Smooth muscle cell (in vitro differentiated cells): ENCODE measurements around the gene TFF1. TPM values are rescaled to one million over a fixed set of nuclear protein-coding genes. Genes with fewer than 3 reads are reported as not detected.

Experiments
- DNase-seq: peaks from one replicate; lab custom pipeline; 2025; ENCODE audit not compliant: unreplicated experiment; lab: John Stamatoyannopoulos, UW
- H2AFZ ChIP-seq: fragments of 200-600 bp; sonication (generic); 2 replicates; pipeline ENCODE4 v1.6.0; 2016; ENCODE audit warnings: antibody characterized with exemption, low read depth, mild to moderate bottlenecking
- H3F3A ChIP-seq: fragments of 200-600 bp; sonication (generic); 2 replicates; pipeline ENCODE4 v1.6.0; 2017; ENCODE audit warnings: antibody characterized with exemption, low read depth
- H3K27ac ChIP-seq: fragments of 200-600 bp; sonication (generic); 2 replicates; pipeline ENCODE4 v1.5.1; 2016; ENCODE audit warnings: low read depth, mild to moderate bottlenecking
- H3K27me3 ChIP-seq: fragments of 200-600 bp; sonication (generic); 2 replicates; pipeline ENCODE4 v1.6.1; 2016; ENCODE audit warnings: low read depth, mild to moderate bottlenecking
- H3K36me3 ChIP-seq: fragments of 200-600 bp; sonication (generic); 2 replicates; pipeline ENCODE4 v1.5.1; 2016; ENCODE audit warnings: low read depth
- H3K4me1 ChIP-seq: fragments of 200-600 bp; sonication (generic); 2 replicates; pipeline ENCODE4 v1.5.1; 2016; ENCODE audit warnings: low read depth
- H3K4me2 ChIP-seq: fragments of 200-600 bp; sonication (generic); 2 replicates; pipeline ENCODE4 v1.6.0; 2016; ENCODE audit warnings: mild to moderate bottlenecking
- H3K4me3 ChIP-seq: fragments of 200-600 bp; sonication (generic); 2 replicates; pipeline ENCODE4 v1.5.1; 2016; ENCODE audit warnings: mild to moderate bottlenecking
- H3K79me2 ChIP-seq: fragments of 200-600 bp; sonication (generic); 2 replicates; pipeline ENCODE4 v1.6.0; 2016; ENCODE audit warnings: low read depth, mild to moderate bottlenecking
- H3K9ac ChIP-seq: fragments of 200-600 bp; sonication (generic); 2 replicates; pipeline ENCODE4 v1.6.0; 2016; ENCODE audit warnings: low read depth
- H3K9me3 ChIP-seq: fragments of 200-600 bp; sonication (generic); replicated peaks from 2 replicates; pipeline ENCODE4 v1.5.1; 2016; ENCODE audit warnings: low read depth
- H4K20me1 ChIP-seq: fragments of 200-600 bp; sonication (generic); 2 replicates; pipeline ENCODE4 v1.6.0; 2016; ENCODE audit warnings: low read depth
- CTCF ChIP-seq: fragments of 200-600 bp; sonication (generic); IDR thresholded peaks from 2 replicates; pipeline ENCODE4 v1.5.1; 2017; ENCODE audit warnings: borderline replicate concordance, mild to moderate bottlenecking, antibody characterized with exemption; ENCODE audit not compliant: insufficient read depth, poor library complexity, severe bottlenecking
- WGBS: methylation state at CpG from one replicate; pipeline ENCODE4 v1.1.7; 2016; ENCODE audit warnings: low lambda C conversion rate; 5-methylcytosine and 5-hydroxymethylcytosine counted together
- polyA plus RNA-seq: library from polyadenylated mRNA; unstranded; fragments of >200 nt; fragmentation: Nextera tagmentation; extraction: Ambion mirVana; gene quantifications from 2 replicates; pipeline ENCODE4 v1.2.1, GENCODE V29; 2016
- total RNA-seq: library from RNA; depleted of rRNA; stranded (reverse); fragments of >200 nt; gene quantifications from 2 replicates; pipeline ENCODE4 v1.2.3, GENCODE V29; 2014

TFF1 gene
- total and polyA plus RNA-seq, 2 experiments from 2014 or later = 7.9 to 8.6 TPM

GRCh38 chr21:42317341-42317741, 49.0 kb downstream of the TFF1 start:
- WGBS = 73% methylated on average over 8 of the region's 8 CpGs

GRCh38 chr21:42316891-42317290, 49.4 kb downstream of the TFF1 start:
- H2AFZ ChIP-seq = no peak overlapping the region
- no peaks in the 10 kb centered on the region for H3F3A ChIP-seq
- no peak overlapping the region for H3K9ac ChIP-seq
- peaks cover 8% of the 10 kb centered on the region for H3K4me1 ChIP-seq
- no peaks in the 10 kb centered on the region for H3K79me2 ChIP-seq
- no peaks in the 10 kb centered on the region for H3K27me3 ChIP-seq
- no peaks in the 10 kb centered on the region for H3K9me3 ChIP-seq
- H3K4me2 ChIP-seq = no peak overlapping the region
- H3K27ac ChIP-seq = no peak overlapping the region
- no peak overlapping the region for H3K4me3 ChIP-seq
- TF ChIP-seq CTCF = no peak
- DNase-seq = no peak
- 95% methylated on average over 16 of the region's 16 CpGs for WGBS
- H3K36me3 ChIP-seq = no peaks in the 10 kb centered on the region
- no peaks in the 10 kb centered on the region for H4K20me1 ChIP-seq

More at GRCh38 chr21:42317341-42317741, 49.0 kb downstream of the TFF1 start:
- Histone ChIP-seq H2AFZ (no peak overlapping the region), H3K27me3 (no peaks in the 10 kb centered on the region), H3K79me2 (no peaks in the 10 kb centered on the region), H3K9me3 (no peaks in the 10 kb centered on the region), H3K27ac (no peak overlapping the region), H3K9ac (no peak overlapping the region), H3K4me1 (peaks cover 8% of the 10 kb centered on the region), H3F3A (no peaks in the 10 kb centered on the region), H3K4me3 (no peak overlapping the region), H4K20me1 (no peaks in the 10 kb centered on the region), H3K4me2 (no peak overlapping the region), H3K36me3 (no peaks in the 10 kb centered on the region)
- TF ChIP-seq CTCF = no peak
- no peak for DNase-seq

- H3K4me3 ChIP-seq = no peak within 1 kb of the TSS
- no peaks in the 10 kb centered on the region for H3K36me3 ChIP-seq
- no peaks in the 10 kb centered on the region for H3K9me3 ChIP-seq
- no peak within 1 kb of the TSS for H3K27ac ChIP-seq
- H3F3A ChIP-seq = no peaks in the 10 kb centered on the region
- peaks cover 8% of the 10 kb centered on the region for H3K4me1 ChIP-seq
- WGBS = 89% methylated on average over 14 of the region's 15 CpGs
- no peak for TF ChIP-seq CTCF
- no peak within 1 kb of the TSS for H3K4me2 ChIP-seq
- H3K9ac ChIP-seq = no peak within 1 kb of the TSS
- no peak within 1 kb of the TSS for H2AFZ ChIP-seq
- no peak for DNase-seq
- no peaks in the 10 kb centered on the region for H3K79me2 ChIP-seq
- H3K27me3 ChIP-seq = no peaks in the 10 kb centered on the region
- H4K20me1 ChIP-seq = no peaks in the 10 kb centered on the region
Observed at GRCh38 chr21:42315296-42315891, 50.9 kb downstream of the TFF1 start, which contains the start of gene TFF3. Gene TFF3, minus strand, starts transcription at chr21:42315409. Its CDS starts 35 bp downstream, at chr21:42315374.
